ENCODE results near the gene RPS6KA5. TPM values are rescaled to one million over a fixed set of nuclear protein-coding genes. Genes with fewer than 3 reads are reported as not detected.
A peak's percentile ranks its signal among the peaks of the same experiment; 100 is the strongest.

The RPS6KA5 gene
- total RNA-seq, 1 donor from 2014 or later: 1.0 TPM

- FAIRE-seq: no peak
- Histone ChIP-seq H3K79me2 (ENCODE audit: insufficient read depth, low read length) (no peaks in the 10 kb centered on the region), H3K4me2 (ENCODE audit: low read length) (no peak overlapping the region)
Measured at GRCh38 chr14:90837355-90837754, 223.1 kb downstream of the RPS6KA5 start.

GRCh38 chr14:90836692-90837063, 223.8 kb downstream of the RPS6KA5 start:
- no peak for FAIRE-seq
- Mint-ChIP-seq H3K36me3 (ENCODE audit: low read depth, unreplicated experiment) (no peaks in the 10 kb centered on the region), H3K27ac (ENCODE audit: unreplicated experiment) (no peak overlapping the region), H3K9me3 (ENCODE audit: unreplicated experiment) (peaks cover 8% of the 10 kb centered on the region), H3K4me1 (ENCODE audit: low read depth, unreplicated experiment) (peaks cover 9% of the 10 kb centered on the region), H3K27me3 (ENCODE audit: low read depth, unreplicated experiment) (peaks cover 6% of the 10 kb centered on the region), H3K4me3 (ENCODE audit: unreplicated experiment) (no peak overlapping the region)
- H3K27ac ChIP-seq (ENCODE audit: low read depth, low read length): no peak overlapping the region
- no peaks in the 10 kb centered on the region for H3K27me3 ChIP-seq (ENCODE audit: insufficient read depth, low read length)
- no peaks in the 10 kb centered on the region for H3K4me1 ChIP-seq (ENCODE audit: insufficient read depth, low read length)
- H3K9ac ChIP-seq (ENCODE audit: low read length): no peak overlapping the region
- no peak for TF ChIP-seq EZH2 (IDR thresholded peaks at IDR 0.05; ENCODE audit: insufficient read depth, low read length)
- TF ChIP-seq, protein P1, sequence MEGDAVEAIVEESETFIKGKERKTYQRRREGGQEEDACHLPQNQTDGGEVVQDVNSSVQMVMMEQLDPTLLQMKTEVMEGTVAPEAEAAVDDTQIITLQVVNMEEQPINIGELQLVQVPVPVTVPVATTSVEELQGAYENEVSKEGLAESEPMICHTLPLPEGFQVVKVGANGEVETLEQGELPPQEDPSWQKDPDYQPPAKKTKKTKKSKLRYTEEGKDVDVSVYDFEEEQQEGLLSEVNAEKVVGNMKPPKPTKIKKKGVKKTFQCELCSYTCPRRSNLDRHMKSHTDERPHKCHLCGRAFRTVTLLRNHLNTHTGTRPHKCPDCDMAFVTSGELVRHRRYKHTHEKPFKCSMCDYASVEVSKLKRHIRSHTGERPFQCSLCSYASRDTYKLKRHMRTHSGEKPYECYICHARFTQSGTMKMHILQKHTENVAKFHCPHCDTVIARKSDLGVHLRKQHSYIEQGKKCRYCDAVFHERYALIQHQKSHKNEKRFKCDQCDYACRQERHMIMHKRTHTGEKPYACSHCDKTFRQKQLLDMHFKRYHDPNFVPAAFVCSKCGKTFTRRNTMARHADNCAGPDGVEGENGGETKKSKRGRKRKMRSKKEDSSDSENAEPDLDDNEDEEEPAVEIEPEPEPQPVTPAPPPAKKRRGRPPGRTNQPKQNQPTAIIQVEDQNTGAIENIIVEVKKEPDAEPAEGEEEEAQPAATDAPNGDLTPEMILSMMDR (IDR thresholded peaks at IDR 0.05; ENCODE audit: insufficient read depth, low read depth, low read length): no peak
- no peak for DNase-seq (ENCODE audit: low read depth)
- H3K79me2 ChIP-seq (ENCODE audit: insufficient read depth, low read length): no peaks in the 10 kb centered on the region
- no peaks in the 10 kb centered on the region for H3K36me3 ChIP-seq (ENCODE audit: insufficient read depth, low read length)
- H2AFZ ChIP-seq (ENCODE audit: low read depth, low read length): no peak overlapping the region
- no peaks in the 10 kb centered on the region for H4K20me1 ChIP-seq (ENCODE audit: insufficient read depth, low read length)
- H3K9me3 ChIP-seq (ENCODE audit: insufficient read depth, low read depth, low read length): no peaks in the 10 kb centered on the region
- H3K4me2 ChIP-seq (ENCODE audit: low read length): no peak overlapping the region
- no peak overlapping the region for H3K4me3 ChIP-seq (ENCODE audit: insufficient read depth, low read depth, low read length)

More at GRCh38 chr14:90837355-90837754, 223.1 kb downstream of the RPS6KA5 start:
- Mint-ChIP-seq H3K9me3 (ENCODE audit: unreplicated experiment) (peaks cover 8% of the 10 kb centered on the region), H3K4me3 (ENCODE audit: unreplicated experiment) (no peak overlapping the region), H3K4me1 (ENCODE audit: low read depth, unreplicated experiment) (peaks cover 9% of the 10 kb centered on the region), H3K36me3 (ENCODE audit: low read depth, unreplicated experiment) (no peaks in the 10 kb centered on the region), H3K27ac (ENCODE audit: unreplicated experiment) (no peak overlapping the region), H3K27me3 (ENCODE audit: low read depth, unreplicated experiment) (peaks cover 3% of the 10 kb centered on the region)
- Histone ChIP-seq H3K36me3 (ENCODE audit: insufficient read depth, low read length) (no peaks in the 10 kb centered on the region), H3K4me1 (ENCODE audit: insufficient read depth, low read length) (no peaks in the 10 kb centered on the region), H2AFZ (ENCODE audit: low read depth, low read length) (no peak overlapping the region), H3K27me3 (ENCODE audit: insufficient read depth, low read length) (no peaks in the 10 kb centered on the region), H3K27ac (ENCODE audit: low read depth, low read length) (no peak overlapping the region), H4K20me1 (ENCODE audit: insufficient read depth, low read length) (no peaks in the 10 kb centered on the region), H3K4me3 (ENCODE audit: insufficient read depth, low read depth, low read length) (no peak overlapping the region), H3K9ac (ENCODE audit: low read length) (no peak overlapping the region), H3K9me3 (ENCODE audit: insufficient read depth, low read depth, low read length) (no peaks in the 10 kb centered on the region)
- DNase-seq (ENCODE audit: low read depth): peak; percentile 46
- TF ChIP-seq, protein P1 (IDR thresholded peaks at IDR 0.05; ENCODE audit: insufficient read depth, low read depth, low read length): no peak
- no peak for TF ChIP-seq EZH2 (IDR thresholded peaks at IDR 0.05; ENCODE audit: insufficient read depth, low read length)

- H3K4me3 ChIP-seq (ENCODE audit: insufficient read depth, low read depth, low read length): no peak overlapping the region
- Mint-ChIP-seq H3K27ac (ENCODE audit: unreplicated experiment) (no peak overlapping the region), H3K4me1 (ENCODE audit: low read depth, unreplicated experiment) (no peaks in the 10 kb centered on the region), H3K27me3 (ENCODE audit: low read depth, unreplicated experiment) (peaks cover 19% of the 10 kb centered on the region), H3K4me3 (ENCODE audit: unreplicated experiment) (no peak overlapping the region), H3K36me3 (ENCODE audit: low read depth, unreplicated experiment) (no peaks in the 10 kb centered on the region), H3K9me3 (ENCODE audit: unreplicated experiment) (peaks cover 5% of the 10 kb centered on the region)
- DNase-seq (ENCODE audit: low read depth) (no peak), FAIRE-seq (no peak)
- TF ChIP-seq EZH2 (IDR thresholded peaks at IDR 0.05; ENCODE audit: insufficient read depth, low read length): no peak
- TF ChIP-seq, protein P1 (IDR thresholded peaks at IDR 0.05; ENCODE audit: insufficient read depth, low read depth, low read length): no peak
- no peaks in the 10 kb centered on the region for H3K79me2 ChIP-seq (ENCODE audit: insufficient read depth, low read length)
- H4K20me1 ChIP-seq (ENCODE audit: insufficient read depth, low read length): no peaks in the 10 kb centered on the region
- H3K9me3 ChIP-seq (ENCODE audit: insufficient read depth, low read depth, low read length): no peaks in the 10 kb centered on the region
- no peak overlapping the region for H3K4me2 ChIP-seq (ENCODE audit: low read length)
- no peak overlapping the region for H3K27ac ChIP-seq (ENCODE audit: low read depth, low read length)
- peaks cover 3% of the 10 kb centered on the region for H3K27me3 ChIP-seq (ENCODE audit: insufficient read depth, low read length)
- H3K4me1 ChIP-seq (ENCODE audit: insufficient read depth, low read length): no peaks in the 10 kb centered on the region
- H3K9ac ChIP-seq (ENCODE audit: low read length): no peak overlapping the region
- H2AFZ ChIP-seq (ENCODE audit: low read depth, low read length): no peak overlapping the region
- no peaks in the 10 kb centered on the region for H3K36me3 ChIP-seq (ENCODE audit: insufficient read depth, low read length)
Measured at GRCh38 chr14:90831821-90832220, 228.6 kb downstream of the RPS6KA5 start.

Measured in astrocyte (in vitro differentiated cells and primary cell).